Measurements from ENCODE around the gene IFT25.
"Not testable (repeated sequence)": the region's sequence is repeated elsewhere in the genome, so short reads cannot be mapped to it uniquely, and the experiment has no call there.

Gene IFT25

DNA sequence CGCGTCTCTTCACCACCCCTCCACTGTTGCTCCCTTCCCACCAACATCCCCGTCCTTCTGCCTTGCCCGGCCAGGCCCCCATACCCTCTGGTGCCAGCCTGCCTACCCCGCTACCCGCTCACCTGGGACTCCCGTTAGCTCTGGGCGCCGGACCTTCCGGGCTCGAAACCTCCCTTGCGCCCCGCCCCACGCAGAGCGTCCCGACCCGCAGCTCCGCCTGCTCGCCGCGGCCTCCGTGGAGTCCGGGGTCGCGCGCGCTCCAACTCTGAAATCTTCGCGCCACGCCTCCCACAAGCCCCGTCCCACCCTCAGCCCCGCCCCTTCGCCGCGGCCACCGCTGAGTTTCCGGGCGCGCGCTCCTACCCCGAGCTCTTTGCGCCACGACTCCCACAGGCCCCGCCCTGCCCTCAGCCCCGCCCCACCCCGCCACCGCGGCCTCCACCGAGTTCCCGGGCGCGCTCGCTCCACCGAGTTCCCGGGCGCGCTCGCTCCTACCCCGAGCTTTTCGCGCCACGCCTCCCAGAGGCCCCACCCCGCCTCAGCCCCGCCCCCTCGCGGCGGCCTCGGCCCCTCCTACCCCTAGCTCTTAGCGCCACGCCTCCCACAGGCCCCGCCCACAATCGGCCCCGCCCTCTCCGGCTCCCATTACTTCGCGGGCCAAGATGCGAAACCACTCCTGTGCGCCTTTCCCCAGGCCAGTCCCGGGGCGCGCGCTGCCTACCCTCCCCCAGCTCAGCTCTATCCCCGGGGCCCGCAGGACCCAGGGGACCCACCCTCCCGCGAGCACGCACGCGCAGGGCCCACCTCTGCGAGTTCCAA is at the start of gene IFT25:
IFT25 (minus strand) TSS at position 267 of the 819 bp plus-strand sequence. CDS start 5,617 bp downstream, outside the sequence.
- peak; percentile 92 for DNase-seq

DNA sequence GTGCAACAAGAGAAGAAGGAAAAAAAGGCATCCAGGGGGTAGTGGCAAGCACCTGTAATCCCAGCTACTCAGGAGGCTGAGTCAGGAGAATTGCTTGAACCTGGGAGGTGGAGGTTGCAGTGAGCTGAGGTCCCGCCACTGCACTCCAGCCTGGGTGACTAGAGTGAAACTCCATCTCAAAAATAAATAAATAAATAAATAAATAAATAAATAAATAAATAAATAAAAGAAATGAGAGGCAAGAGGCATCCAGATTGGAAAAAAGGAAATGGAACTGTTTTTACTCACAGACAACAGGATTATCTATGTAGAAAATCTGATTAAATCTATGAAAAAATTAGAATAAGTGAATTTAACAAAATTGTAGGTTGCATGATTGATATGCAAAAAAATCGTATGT is 49.0 kb upstream of the IFT25 start:
- not testable (repeated sequence) for DNase-seq

DNA sequence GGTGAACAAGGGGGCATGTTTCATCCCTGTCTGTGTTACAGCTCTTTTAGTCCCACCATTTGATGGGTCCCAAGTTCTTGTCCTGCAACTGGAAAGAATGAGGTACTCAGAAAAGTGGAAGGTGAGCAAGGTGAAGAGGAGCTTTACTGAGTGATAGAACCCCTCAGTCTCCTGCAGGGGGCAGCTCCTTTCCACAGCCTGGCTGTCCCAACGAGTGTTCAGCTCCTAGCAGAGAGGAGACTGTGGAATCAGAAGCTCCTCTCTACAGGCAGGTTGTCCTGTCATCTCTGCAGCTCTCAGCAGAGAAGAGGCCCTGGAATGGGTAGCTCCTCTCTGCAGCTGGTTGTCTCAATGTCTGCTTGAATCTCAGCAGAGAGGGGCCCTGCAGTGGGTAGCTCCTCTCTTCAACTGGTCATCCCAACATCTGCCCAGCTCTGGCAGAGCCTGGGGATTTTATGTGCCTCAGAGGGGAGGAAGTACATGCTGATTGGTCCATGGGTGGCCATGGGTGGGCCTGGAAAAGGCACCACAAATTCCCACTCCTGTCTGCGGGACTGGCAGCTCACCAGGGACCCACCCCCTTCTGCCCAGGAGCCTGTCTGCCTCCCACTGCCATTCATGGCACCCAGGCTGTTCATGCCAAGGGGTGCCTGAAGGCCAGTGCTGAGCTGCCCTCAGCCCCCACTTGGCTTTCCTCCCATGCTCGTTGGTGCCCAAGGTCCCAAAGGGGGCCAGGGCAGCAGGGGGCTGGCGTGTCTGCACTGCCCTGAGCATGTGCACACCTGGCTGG is 46.8 kb upstream of the IFT25 start:
- no peak for DNase-seq

DNA sequence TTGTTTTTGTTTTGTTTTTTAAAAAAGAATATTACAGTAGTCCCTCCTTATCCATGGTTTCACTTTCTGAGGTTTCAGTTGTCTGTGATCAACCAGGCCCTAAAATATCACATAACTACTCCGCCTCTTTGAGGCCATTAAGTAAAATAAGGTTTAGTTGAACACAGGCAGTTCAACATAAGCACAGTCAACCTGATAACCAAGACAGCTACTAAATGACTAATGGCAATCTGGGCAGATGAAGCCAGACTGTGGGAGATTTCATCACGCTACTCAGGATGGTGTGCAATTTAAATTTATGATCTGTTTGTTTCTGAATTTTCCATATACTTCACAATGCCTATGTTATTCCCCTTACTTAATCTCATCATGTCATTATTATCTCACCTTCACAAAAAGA is 42.4 kb upstream of the IFT25 start:
- DNase-seq: no peak

DNA sequence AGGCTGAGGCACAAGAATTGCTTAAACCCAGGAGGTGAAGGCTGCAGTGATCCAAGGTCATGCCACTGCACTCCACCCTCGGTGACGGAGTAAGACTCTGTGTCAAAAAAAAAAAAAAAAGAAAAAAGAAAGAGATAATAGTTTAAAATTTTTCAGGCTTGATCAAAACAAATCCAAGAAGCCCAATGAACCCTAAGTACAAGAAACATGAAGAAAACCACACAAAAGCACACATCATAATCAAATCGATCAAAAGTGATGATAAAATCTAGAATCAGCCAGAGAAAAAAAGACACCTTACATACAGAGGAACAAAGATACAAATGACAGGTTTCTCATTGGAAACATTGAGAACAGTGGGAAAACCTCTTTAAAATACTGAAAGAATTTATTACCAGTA is 41.0 kb upstream of the IFT25 start:
- no peak for DNase-seq

DNA sequence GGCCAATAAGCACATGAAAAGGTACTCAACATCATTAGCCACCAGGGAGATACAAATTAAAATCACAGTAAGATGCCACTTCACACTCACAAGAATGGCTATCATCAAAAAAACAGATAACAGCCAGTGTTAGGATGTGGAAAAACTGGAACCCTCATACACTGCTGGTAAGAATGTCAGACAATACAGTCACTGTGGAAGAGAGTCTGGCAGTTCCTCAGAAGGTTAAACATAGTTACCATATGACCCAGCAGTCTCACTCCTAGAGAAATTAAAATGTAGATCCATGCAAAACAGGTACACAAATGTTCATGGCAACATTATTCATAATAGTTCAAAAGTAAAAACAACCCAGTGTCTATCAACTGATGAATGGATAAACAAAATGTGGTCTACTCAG is 39.2 kb upstream of the IFT25 start:
- DNase-seq: no peak

DNA sequence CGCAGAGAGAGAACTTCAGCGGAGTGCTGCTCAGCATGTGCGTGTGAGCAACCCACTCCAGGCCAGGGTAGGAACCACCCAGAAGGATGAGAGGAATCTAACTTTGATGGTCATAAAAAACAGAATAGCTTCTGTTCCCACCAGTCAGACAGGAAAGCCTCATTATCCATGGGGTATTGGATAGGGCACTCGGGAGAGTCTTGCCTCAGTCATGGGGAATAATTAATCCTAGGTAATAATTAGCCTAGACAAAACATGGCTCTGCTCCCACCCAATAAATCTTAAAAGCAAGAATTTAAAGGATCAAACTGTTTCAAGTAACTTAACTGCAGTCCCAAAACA is 37.2 kb upstream of the IFT25 start:
- DNase-seq: no peak

DNA sequence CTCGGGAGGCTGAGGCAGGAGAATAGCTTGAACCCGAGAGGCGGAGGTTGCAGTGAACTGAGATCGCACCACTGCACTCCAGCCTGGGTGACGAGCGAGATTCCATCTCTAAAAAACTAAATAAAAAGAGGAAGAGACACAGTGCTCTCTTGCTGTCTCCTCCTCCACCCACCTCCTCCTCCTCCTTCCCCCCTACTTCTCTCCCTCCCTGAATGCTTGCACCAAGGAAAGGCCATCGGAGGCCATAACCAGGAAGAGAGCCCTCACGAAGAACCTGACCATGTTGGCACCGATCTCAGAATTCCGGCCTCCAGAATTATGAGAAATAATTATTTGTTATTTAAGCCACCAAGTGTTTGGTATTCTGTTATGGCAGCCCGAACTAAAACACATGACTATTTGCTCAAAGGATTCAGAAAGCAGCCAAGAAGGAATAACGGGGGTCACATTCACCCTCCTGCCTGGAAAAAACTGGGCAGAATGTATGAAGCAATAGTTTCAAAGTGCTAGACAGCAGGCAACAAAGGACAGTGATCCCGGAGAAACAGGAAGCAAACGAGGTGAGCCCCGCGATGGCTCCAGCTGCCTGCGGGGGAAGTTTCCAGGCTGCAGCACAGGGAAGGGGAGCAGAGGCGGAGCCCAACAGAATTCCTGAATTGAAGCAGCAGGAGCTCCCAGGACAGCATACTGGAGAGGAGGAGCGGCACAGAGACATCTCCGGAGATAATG is 36.7 kb upstream of the IFT25 start:
- no peak for DNase-seq

DNA sequence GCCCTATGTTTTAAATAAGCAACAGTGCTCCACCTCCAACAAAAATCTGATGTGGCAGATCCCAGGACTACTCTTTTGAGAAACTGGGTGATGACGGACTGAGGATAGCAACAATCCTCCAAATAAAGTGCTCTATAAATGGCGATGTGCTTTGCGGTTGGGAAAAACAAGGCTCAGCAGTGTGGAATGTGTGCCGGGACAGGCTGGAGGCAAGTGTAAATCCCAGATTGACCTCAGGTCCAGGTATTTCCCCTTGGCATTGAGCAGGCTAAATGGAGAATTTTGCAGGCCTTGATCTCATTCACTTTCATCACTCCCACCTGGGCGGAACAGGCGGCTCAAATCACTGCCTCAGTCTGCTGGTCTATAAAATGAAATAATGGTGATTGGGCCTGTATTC is 35.7 kb upstream of the IFT25 start:
- DNase-seq: no peak

DNA sequence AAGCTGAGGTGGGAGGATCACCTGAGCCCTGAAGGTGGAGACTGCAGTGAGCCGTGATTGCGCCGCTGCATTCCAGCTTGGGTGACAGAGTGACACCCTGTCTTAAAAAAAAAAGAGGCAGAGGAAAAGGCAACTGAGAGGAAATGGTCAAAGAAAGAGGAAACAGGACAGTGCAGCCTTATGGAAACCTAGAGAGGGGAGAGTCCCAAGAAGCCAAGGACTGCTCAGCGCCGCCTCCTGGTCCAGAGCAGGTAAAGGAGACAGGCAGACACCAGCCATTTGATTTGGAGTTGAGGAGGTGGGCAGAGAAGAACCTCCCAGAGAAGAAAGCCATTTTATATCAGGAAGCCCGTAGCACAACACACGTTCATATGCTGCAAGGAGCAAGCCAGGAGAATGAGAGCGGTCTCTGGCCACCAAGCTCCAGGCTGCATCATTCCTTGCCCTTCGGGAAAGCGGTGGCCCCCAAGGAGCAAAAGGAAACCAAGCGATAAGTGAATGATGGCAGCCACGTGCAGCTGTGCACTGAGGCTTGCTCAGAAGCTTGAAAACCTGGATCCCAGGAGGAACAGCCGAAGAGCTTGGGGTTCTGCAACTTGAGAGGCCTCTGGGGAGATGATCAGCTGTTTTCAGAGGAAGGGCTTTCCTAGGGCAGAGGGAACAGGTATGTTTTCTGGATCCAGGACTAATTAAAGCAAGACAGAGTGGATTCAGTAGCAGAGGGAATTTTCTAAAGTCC is 34.4 kb upstream of the IFT25 start:
- no peak for DNase-seq

DNA sequence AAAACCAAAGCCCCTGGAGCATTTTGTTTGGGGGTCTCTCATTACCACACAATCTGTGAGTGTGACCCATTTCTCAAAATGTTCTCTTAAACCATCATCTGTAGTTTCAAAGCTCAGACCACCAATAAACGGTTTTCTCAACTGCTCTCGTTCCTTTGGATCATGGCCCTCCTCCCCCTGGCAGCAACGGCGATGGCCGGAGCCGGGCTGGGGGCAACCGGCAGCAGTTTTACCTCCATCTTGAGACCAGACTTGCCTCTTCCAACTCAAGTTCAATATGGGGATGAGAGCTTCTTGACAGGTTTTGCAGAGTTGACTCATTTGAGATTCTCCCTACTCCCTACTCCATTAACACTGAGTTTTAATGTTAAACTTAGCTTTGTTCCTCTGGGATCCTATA is 30.4 kb upstream of the IFT25 start:
- DNase-seq: no peak

DNA sequence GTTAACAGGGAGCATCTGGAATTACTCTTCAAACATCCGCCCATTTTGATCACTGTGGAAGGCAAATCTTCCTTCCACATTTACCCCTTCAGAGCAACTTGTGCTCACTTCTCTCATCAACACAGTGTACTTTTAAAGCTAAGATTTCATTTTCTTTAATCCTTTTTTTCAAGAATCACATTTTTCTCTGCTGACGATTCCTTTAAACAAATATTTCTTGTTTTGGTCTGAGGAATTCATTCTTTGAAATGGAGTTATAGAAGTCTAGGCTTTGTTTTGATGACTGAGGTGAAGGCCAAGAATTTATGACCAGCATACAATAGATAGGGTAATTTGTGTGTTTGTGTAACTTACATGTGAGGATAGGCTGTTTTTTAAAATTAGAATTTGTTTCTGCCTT is 26.2 kb upstream of the IFT25 start:
- no peak for DNase-seq

DNA sequence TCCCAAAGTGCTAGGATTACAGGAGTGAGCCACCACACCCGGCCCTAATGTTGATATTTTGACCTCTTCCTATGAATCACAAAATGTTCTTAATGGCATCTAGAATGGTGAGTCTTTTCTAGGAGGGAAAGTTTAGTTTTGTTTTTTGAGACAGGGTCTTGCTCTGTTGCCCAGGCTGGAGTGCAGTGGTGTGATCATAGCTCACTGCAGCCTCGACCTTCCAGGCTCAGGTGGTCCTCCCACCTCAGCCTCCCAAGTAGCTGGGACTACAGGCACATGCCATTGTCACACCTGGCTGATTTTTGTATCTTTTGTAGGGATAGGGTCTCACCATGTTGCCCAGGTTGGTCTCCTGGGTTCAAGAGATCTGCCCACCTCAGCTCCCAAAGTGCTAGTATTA is 23.8 kb upstream of the IFT25 start:
- DNase-seq: not testable (repeated sequence)

DNA sequence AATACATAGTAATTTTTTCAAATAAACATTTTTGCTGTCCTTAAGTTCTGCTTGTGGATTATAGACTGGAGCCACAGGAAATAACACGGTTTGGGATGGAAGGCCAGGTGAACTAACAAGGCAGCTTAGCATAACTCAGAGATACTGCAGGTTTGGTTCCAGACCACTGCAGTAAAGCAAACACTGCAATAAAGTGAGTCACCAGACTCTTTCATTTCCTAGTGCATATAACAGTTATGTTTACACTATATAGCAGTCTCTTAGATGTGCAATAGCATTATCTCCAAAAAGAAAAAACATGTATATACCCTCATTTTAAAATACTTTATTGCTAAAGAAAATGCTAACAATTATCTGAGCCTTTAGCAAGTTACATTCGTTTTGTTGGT is 22.6 kb upstream of the IFT25 start:
- DNase-seq: no peak

DNA sequence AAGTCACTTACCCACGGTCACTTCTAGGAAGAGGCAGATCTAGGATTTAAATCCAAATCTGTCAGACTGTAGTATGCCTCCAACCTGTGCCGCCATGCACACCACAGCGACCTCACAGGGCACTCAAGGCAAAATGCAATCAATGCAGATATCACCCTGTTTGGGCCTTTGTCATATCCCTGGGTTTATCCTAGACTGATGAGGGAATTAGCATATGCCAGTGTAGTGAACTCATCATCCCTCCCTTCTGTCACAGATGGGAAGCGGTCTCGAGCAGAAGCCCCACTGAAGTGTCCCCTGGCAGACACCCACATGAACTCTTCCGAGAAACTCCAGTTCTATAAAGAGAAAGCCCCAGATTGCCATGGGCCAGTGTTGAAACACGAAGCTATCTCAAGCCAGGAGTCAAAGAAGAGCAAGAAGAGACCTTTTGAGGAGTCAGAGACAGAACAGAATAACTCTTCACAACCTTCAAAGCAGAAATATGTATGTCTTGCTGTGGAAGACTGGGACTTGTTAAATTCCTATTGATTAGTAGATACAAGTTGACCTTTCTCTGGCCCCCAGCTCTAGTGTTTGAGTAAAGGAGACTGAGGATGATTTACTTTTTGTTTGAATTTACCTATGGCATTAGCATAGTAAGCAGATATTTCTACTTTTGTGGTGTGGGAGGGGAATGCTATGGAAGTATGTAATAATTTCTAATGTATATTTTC is 22.1 kb upstream of the IFT25 start:
- no peak for DNase-seq

DNA sequence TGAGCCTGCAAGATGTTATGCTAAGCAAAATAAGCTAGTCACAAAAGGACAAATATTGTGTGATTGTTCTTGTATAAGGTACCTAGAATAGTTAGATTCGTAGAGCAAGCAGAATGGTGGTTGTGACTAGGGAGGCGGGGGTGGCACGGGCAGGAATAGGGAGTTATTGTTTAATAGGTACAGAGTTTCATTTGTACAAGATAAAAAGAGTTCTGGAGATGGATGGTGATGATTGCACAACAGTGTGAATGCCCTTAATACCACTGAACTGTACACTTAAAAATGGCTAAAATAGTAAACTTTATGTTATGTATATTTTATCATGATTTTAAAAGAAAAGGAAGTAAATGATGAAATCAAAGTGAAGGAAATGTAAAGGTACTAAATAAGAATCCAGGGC is 21.3 kb upstream of the IFT25 start:
- DNase-seq: no peak

DNA sequence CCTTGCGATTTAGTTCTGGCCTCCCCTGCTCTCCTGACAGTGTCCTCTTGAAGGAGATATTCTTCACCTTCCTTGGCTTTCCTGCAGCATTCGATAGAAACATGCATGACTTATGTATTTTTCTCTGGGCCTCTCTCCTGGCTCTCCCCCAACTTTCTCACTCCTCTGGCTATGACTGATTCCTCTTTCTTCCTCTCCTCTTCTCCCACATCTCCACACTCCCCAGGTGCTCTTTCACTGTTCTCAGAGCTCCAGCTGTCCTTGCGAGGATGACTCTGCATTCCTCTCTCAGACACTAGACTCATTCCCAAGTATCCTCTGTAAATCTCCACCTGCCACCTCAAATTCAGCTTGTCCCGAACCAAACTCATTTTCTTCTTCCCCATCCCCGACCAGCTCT is 18.6 kb upstream of the IFT25 start:
- DNase-seq: no peak

DNA sequence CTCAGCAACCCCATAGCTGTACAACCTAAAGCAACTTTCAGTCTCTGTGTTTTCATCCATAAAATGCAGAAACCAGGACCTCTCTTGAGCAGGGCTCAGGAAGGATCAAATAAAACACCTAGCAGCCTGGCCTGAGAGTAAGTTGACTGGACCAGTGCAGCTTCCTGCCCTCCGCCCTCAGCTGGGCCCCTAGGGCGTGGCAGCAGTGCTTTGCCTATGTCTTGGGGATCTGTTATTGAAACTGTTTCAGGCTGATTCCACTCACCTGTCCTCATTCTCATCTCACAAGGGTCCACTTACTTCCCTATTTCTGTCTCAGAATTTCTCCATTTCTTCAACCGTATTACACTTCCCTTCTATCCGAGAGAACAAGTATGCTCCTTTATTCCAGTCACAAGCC is 18.0 kb upstream of the IFT25 start:
- no peak for DNase-seq

DNA sequence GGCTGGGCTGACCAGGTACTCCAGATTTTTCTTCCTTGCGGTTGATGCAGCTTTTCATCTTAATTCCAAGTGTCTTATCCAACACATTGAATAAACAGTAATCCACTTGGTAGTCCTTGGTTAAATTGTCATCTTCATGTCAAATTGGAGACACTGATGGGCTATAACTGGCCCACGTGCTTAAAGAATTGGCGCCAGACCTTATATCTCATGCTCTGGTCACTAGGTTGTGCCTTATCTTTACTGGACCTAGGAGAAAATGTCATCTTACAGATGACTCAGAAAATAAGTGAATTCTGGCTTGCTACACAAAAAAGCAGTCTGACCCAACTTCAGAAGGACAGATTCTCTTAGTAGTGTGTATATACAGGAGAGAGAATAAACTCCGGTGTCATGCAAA is 16.9 kb upstream of the IFT25 start:
- no peak for DNase-seq

DNA sequence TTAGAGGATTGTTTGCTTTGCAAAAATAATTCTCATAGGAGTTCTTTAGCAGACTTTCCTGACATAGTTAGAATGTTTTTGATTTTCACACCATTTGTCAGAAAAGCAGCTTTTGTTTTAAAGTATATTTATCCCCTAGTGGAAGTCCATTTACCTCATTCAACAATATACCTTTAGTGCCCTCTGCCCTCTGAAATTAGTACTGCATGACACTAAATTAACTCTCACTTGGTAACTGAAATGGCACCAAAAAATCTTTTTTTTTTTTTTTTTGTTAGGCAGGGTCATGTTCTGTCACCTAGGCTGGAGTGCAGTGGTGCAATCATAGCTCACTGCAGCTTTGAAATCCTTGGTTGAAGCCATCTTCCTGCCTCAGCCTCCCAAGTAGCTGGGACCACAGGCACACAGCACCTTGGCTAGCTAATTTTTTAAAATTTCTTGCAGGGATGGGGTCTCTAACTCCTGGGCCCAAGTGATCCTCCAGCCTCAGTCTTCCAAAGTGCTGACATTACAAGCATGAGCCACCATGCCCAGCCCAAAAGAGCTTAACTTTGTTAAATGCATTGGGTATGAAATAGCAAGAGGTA is 14.3 kb upstream of the IFT25 start:
- peak; percentile 51 for DNase-seq

DNA sequence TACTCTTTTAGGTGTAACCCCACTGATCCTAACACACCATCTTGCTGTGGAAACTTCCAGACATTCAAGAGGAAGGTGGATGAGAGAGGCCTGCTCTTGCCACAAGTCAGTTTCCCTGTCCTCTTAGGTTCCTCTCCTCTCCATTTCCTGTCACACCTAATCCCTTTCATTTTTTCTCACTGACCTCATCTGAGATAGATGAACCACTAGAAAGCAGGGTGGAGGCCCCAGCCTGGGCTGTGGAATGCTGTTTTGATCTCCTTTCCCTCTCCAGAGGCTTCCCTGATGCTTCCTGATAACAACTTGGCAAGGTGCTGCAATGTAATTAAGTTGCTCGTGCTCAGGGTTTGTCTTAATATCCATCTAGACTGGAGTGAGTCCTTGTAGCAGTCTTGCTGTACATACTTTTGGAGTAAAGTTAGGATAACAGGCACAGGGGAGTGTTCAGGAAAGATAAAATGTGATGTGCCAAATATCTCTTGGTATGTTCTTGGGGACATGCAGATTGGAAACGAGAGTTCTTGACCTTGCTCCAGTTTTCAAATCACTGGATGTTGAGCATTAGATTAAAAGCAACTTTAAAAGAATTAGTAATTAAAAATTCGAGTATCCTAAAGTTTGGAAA is 11.8 kb upstream of the IFT25 start:
- DNase-seq: no peak
